Left kidney (tissue), 2 donors: ENCODE data around the gene CEP162. TPM values are rescaled to one million over a fixed set of nuclear protein-coding genes. Genes with fewer than 3 reads are reported as not detected.
"Not testable (repeated sequence)": the region's sequence is repeated elsewhere in the genome, so short reads cannot be mapped to it uniquely, and the experiment has no call there.

ENCODE experiments used
- DNase-seq: peaks from one replicate; pipeline ENCODE4 v3.0.0-alpha.2; 2013
- polyA plus RNA-seq: library from polyadenylated mRNA; unstranded; fragments of 120-200 nt; gene quantifications from one replicate; pipeline ENCODE4 v1.2.1, GENCODE V29; 2013; ENCODE audit not compliant: insufficient read length

Gene CEP162
- polyA plus RNA-seq, 1 donor = 29.2 TPM

GRCh38 chr6:84227044-84227433, 404 bp downstream of the CEP162 start:
- DNase-seq = no peak

- DNase-seq = no peak
Observed at GRCh38 chr6:84224251-84224650, 3.2 kb downstream of the CEP162 start.

GRCh38 chr6:84223608-84224007, 3.8 kb downstream of the CEP162 start:
- not testable (repeated sequence) for DNase-seq

GRCh38 chr6:84222426-84222825, 5.0 kb downstream of the CEP162 start:
- DNase-seq = no peak

- DNase-seq = peak; percentile 15
Observed at GRCh38 chr6:84220809-84221409, 6.5 kb downstream of the CEP162 start.

GRCh38 chr6:84218091-84218490, 9.4 kb downstream of the CEP162 start:
- DNase-seq = no peak

GRCh38 chr6:84213217-84213616, 14.2 kb downstream of the CEP162 start:
- DNase-seq = no peak

- DNase-seq = no peak
Observed at GRCh38 chr6:84204011-84204410, 23.4 kb downstream of the CEP162 start.

- not testable (repeated sequence) for DNase-seq
Observed at GRCh38 chr6:84199987-84200386, 27.5 kb downstream of the CEP162 start.

GRCh38 chr6:84197708-84198107, 29.7 kb downstream of the CEP162 start:
- DNase-seq = no peak

- no peak for DNase-seq
Observed at GRCh38 chr6:84193114-84193708, 34.2 kb downstream of the CEP162 start.

GRCh38 chr6:84191802-84192201, 35.6 kb downstream of the CEP162 start:
- DNase-seq = no peak

- DNase-seq = not testable (repeated sequence)
Observed at GRCh38 chr6:84189356-84189755, 38.1 kb downstream of the CEP162 start.

GRCh38 chr6:84183430-84183829, 44.0 kb downstream of the CEP162 start:
- DNase-seq = no peak

- DNase-seq = no peak
Observed at GRCh38 chr6:84182001-84182400, 45.4 kb downstream of the CEP162 start.

GRCh38 chr6:84177241-84177640, 50.2 kb downstream of the CEP162 start:
- DNase-seq = no peak

GRCh38 chr6:84172574-84172973, 54.9 kb downstream of the CEP162 start:
- DNase-seq = no peak

GRCh38 chr6:84172080-84172479, 55.4 kb downstream of the CEP162 start:
- no peak for DNase-seq

- no peak for DNase-seq
Observed at GRCh38 chr6:84167457-84167856, 60.0 kb downstream of the CEP162 start.

GRCh38 chr6:84166395-84166794, 61.0 kb downstream of the CEP162 start:
- no peak for DNase-seq

- not testable (repeated sequence) for DNase-seq
Observed at GRCh38 chr6:84164328-84164727, 63.1 kb downstream of the CEP162 start.

- DNase-seq = no peak
Observed at GRCh38 chr6:84161190-84161589, 66.3 kb downstream of the CEP162 start.

GRCh38 chr6:84156306-84156705, 71.1 kb downstream of the CEP162 start:
- no peak for DNase-seq

- DNase-seq = no peak
Observed at GRCh38 chr6:84151669-84152068, 75.8 kb downstream of the CEP162 start.
